AG04450 (cell line): ENCODE results near the gene ATP10B. TPM values are rescaled to one million over a fixed set of nuclear protein-coding genes. Genes with fewer than 3 reads are reported as not detected.

ENCODE experiments used
- CTCF ChIA-PET: fragments of 300-600, 350-600 bp; formaldehyde crosslinking; extraction: SDS; loops from one replicate; lab custom pipeline; 2022; ENCODE audit warnings: antibody characterized with exemption, inconsistent platforms; lab: Charles Lee
- POLR2A ChIA-PET: fragments of 350-600 bp; formaldehyde crosslinking; extraction: SDS; loops from one replicate; lab custom pipeline; 2021; ENCODE audit warnings: antibody characterized with exemption, inconsistent platforms; lab: Yijun Ruan, JAX
- DNase-seq: peaks from one replicate; pipeline ENCODE4 v3.0.0-alpha.2; 2011; ENCODE audit warnings: low read depth, low spot score
- H3K27ac ChIP-seq: one replicate; pipeline ENCODE4 v1.5.1; 2012; ENCODE audit warnings: low read depth, low read length, control low read depth
- H3K27me3 ChIP-seq: one replicate; pipeline ENCODE4 v1.6.0; 2012; ENCODE audit warnings: low read length; ENCODE audit not compliant: control insufficient read depth, insufficient read depth
- H3K4me3 ChIP-seq: 2 replicates; pipeline ENCODE4 v1.5.1; 2011; ENCODE audit warnings: mild to moderate bottlenecking, low read depth, low read length, control low read depth
- H3K9me3 ChIP-seq: 2 replicates; pipeline ENCODE4 v1.5.1; 2012; ENCODE audit warnings: low read length; ENCODE audit not compliant: control insufficient read depth, insufficient read depth
- polyA plus RNA-seq: library from polyadenylated mRNA; depleted of rRNA; stranded (reverse); fragments of >200 nt; gene quantifications from 2 replicates; pipeline ENCODE4 v1.2.3, GENCODE V29; 2011
- TF ChIP-seq, protein P1 (sequence below): IDR thresholded peaks from 2 replicates; pipeline ENCODE4 v1.5.1; 2011; ENCODE audit warnings: low read depth, low read length, control low read depth, inconsistent platforms

The ATP10B gene
- polyA plus RNA-seq, 1 experiment = not detected

DNA sequence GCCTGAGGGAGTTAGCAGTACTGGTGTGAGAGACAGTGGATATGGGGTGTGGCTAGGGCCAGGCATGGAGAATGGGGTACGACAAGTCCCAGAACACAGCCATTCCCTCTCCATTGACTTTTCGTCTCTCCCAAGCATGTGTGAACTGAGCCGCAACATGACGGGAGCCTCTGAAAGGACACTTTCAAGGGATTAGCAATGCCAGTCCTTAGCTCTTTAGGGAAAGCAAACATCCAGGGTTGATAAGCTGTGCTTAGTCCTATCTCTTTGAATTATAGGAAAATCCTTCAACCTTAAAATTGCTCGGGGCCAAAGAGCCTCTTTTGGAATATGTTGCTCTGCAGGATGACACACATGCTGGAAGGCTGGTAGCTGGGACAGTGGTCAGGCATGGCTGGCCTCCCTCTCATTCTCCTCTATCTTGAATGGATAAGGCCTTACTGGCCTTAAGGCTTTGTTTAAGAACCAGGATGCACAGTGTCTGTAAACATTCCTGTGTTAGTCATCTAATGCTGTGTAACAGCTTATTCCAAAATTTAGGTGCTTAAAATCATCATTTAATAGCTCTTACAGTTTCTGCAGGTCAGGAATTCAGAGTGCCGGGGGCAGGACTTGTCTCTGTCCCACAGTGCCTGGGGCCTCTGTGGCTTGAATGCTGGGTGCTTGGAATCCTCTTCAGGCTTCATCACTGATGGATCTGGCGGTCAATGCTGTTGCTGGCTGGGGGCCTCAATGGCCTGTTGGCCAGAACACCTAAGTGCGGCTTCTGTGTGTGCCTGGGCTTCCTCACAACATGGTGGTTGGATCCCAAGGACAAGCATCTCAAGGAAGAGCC lies 335.1 kb downstream of the ATP10B start:
- POLR2A ChIA-PET = no interaction called here

GRCh38 chr5:160514866-160515265 lies 337.1 kb downstream of the ATP10B start:
- H3K27ac ChIP-seq = no peak overlapping the region
- TF ChIP-seq, protein P1, sequence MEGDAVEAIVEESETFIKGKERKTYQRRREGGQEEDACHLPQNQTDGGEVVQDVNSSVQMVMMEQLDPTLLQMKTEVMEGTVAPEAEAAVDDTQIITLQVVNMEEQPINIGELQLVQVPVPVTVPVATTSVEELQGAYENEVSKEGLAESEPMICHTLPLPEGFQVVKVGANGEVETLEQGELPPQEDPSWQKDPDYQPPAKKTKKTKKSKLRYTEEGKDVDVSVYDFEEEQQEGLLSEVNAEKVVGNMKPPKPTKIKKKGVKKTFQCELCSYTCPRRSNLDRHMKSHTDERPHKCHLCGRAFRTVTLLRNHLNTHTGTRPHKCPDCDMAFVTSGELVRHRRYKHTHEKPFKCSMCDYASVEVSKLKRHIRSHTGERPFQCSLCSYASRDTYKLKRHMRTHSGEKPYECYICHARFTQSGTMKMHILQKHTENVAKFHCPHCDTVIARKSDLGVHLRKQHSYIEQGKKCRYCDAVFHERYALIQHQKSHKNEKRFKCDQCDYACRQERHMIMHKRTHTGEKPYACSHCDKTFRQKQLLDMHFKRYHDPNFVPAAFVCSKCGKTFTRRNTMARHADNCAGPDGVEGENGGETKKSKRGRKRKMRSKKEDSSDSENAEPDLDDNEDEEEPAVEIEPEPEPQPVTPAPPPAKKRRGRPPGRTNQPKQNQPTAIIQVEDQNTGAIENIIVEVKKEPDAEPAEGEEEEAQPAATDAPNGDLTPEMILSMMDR = no peak
- ChIA-PET POLR2A (no interaction called here), CTCF (no interaction called here)
- no peaks in the 10 kb centered on the region for H3K9me3 ChIP-seq
- H3K4me3 ChIP-seq = no peak overlapping the region
- no peak for DNase-seq
- H3K27me3 ChIP-seq = peaks cover 7% of the 10 kb centered on the region

More for the DNA sequence above, 335.1 kb downstream of the ATP10B start:
- Histone ChIP-seq H3K27me3 (peaks cover 12% of the 10 kb centered on the region), H3K27ac (no peak overlapping the region), H3K9me3 (no peaks in the 10 kb centered on the region), H3K4me3 (no peak overlapping the region)
- no peak for DNase-seq
- CTCF ChIA-PET = interaction anchor here (0.8 kb wide), 1 partner anchor 9 kb away, joined by 4 read pairs; no protein-coding TSS in a partner anchor
- TF ChIP-seq, protein P1 = no peak

DNA sequence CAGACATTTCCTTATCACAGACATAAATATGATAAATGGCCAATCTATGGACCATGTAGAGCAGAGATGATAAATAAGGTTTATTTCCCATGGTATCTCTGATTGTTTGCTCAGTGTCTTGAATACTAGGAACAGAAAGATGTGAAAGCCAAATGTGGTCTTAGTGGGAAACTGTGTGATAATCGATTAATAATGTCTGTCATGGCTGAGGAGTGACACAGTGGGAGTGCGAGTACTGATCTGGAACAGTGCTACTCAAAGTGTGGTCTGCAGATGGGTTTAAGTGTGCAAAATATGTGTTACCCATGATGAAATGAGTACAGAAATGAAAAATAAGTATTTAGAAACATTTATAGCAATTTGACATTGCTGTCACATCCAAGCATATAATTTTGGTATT lies 337.8 kb downstream of the ATP10B start:
- POLR2A ChIA-PET = no interaction called here

GRCh38 chr5:160513485-160513884 lies 338.5 kb downstream of the ATP10B start:
- H3K27ac ChIP-seq = no peak overlapping the region
- CTCF ChIA-PET = interaction anchor here (0.9 kb wide), 1 partner anchor 75 kb away, joined by 3 read pairs; no protein-coding TSS in a partner anchor
- TF ChIP-seq, protein P1 = no peak

More for the DNA sequence above, 337.8 kb downstream of the ATP10B start:
- H3K4me3 ChIP-seq = no peak overlapping the region
- no peak for DNase-seq
- H3K27me3 ChIP-seq = peaks cover 7% of the 10 kb centered on the region
- TF ChIP-seq, protein P1 = no peak
- no peaks in the 10 kb centered on the region for H3K9me3 ChIP-seq
- no peak overlapping the region for H3K27ac ChIP-seq
- CTCF ChIA-PET = no interaction called here

More at GRCh38 chr5:160513485-160513884, 338.5 kb downstream of the ATP10B start:
- no peak for DNase-seq
- Histone ChIP-seq H3K4me3 (no peak overlapping the region), H3K9me3 (no peaks in the 10 kb centered on the region), H3K27me3 (peaks cover 7% of the 10 kb centered on the region)
- POLR2A ChIA-PET = no interaction called here
